Endothelial cell of umbilical vein (primary cell): ENCODE data around the gene CYSLTR2.

Source experiments
- CTCF ChIP-seq, 2 donors: IDR thresholded peaks; 1 replicate in 1 of 2; 2 replicates in 1 of 2; pipeline ENCODE4 v1.5.1; 2011; ENCODE audit warnings: low read length in 2 of 2, mild to moderate bottlenecking in 2 of 2, moderate library complexity in 2 of 2, control low read depth in 1 of 2, inconsistent platforms in 1 of 2, low read depth in 1 of 2; ENCODE audit not compliant: insufficient read depth in 1 of 2; ENCODE audit errors: extremely low read depth in 1 of 2
- MAX ChIP-seq: IDR thresholded peaks from 2 replicates; pipeline ENCODE4 v1.6.1; 2011; ENCODE audit not compliant: insufficient read depth, insufficient read length
- MYC ChIP-seq: IDR thresholded peaks from one replicate; pipeline ENCODE4 v1.6.1; 2011; ENCODE audit warnings: mild to moderate bottlenecking, low read depth, low read length
- POLR2A ChIP-seq: IDR thresholded peaks from 2 replicates; pipeline ENCODE4 v1.6.1; 2012; ENCODE audit warnings: low read depth, mild to moderate bottlenecking, control low read depth, low read length
- POLR2AphosphoS5 ChIP-seq: IDR thresholded peaks from 2 replicates; pipeline ENCODE4 v1.6.1; 2012; ENCODE audit warnings: low read depth, mild to moderate bottlenecking, control low read depth, low read length, moderate library complexity; ENCODE audit not compliant: insufficient read depth

GRCh38 chr13:48710160-48710559, 56.4 kb downstream of the CYSLTR2 start:
- TF ChIP-seq CTCF (IDR thresholded peaks at IDR 0.05; ENCODE audit: extremely low read depth in 1 of 2, insufficient read depth in 1 of 2, low read depth in 1 of 2, low read length in 2 of 2): no peak
- TF ChIP-seq MYC: no peak
- TF ChIP-seq POLR2A: no peak
- no peak for TF ChIP-seq MAX
- TF ChIP-seq POLR2AphosphoS5: no peak
